MCF 10A (cell line): Measurements from ENCODE around the gene MTTP. TPM values are rescaled to one million over a fixed set of nuclear protein-coding genes. Genes with fewer than 3 reads are reported as not detected.

Source experiments
- BruUV-seq: library from RNA; stranded (reverse); fragments of 400-500 nt; replicated peaks from 2 replicates; lab custom pipeline; 2021; lab: Mats Ljungman, UMichigan
- CTCF ChIA-PET: fragments of 300-600 bp; sonication (Branson Sonifier 250); formaldehyde crosslinking; extraction: SDS; loops from one replicate; lab custom pipeline; 2021; ENCODE audit warnings: antibody characterized with exemption, inconsistent platforms; lab: Yijun Ruan, JAX
- POLR2A ChIA-PET: fragments of 300-600, 350-650 bp; sonication (Branson Sonifier 250); formaldehyde crosslinking; extraction: SDS; loops from one replicate; lab custom pipeline; 2020; ENCODE audit warnings: antibody characterized with exemption, inconsistent platforms; lab: Yijun Ruan, JAX
- DNase-seq: peaks from one replicate; pipeline ENCODE4 v3.0.0-alpha.2; 2018; ENCODE audit not compliant: unreplicated experiment
- H3K27ac Mint-ChIP-seq: one replicate; pipeline ENCODE4 v1.8.0; 2022; ENCODE audit warnings: mild to moderate bottlenecking, low read depth, mixed read lengths; ENCODE audit not compliant: unreplicated experiment
- H3K27me3 Mint-ChIP-seq: one replicate; pipeline ENCODE4 v1.8.0; 2022; ENCODE audit warnings: mixed read lengths; ENCODE audit not compliant: insufficient read depth, unreplicated experiment
- H3K36me3 Mint-ChIP-seq: one replicate; pipeline ENCODE4 v1.8.0; 2022; ENCODE audit warnings: mild to moderate bottlenecking, moderate library complexity, mixed read lengths; ENCODE audit not compliant: insufficient read depth, unreplicated experiment
- H3K4me1 Mint-ChIP-seq: one replicate; pipeline ENCODE4 v1.8.0; 2022; ENCODE audit warnings: mixed read lengths; ENCODE audit not compliant: insufficient read depth, unreplicated experiment
- H3K4me3 Mint-ChIP-seq: one replicate; pipeline ENCODE4 v1.8.0; 2022; ENCODE audit warnings: mild to moderate bottlenecking, moderate library complexity, mixed read lengths; ENCODE audit not compliant: unreplicated experiment
- H3K9me3 Mint-ChIP-seq: one replicate; pipeline ENCODE4 v1.8.0; 2022; ENCODE audit warnings: mixed read lengths; ENCODE audit not compliant: unreplicated experiment
- CTCF ChIP-seq: fragments of 200-600 bp; IDR thresholded peaks from one replicate; pipeline ENCODE4 v1.8.0; 2022; ENCODE audit warnings: antibody characterized with exemption, mild to moderate bottlenecking; ENCODE audit not compliant: unreplicated experiment
- intact Hi-C: fragments of 100-400 bp; cut with micrococcal nuclease; formaldehyde crosslinking; loops from 2 replicates; pipeline ENCODE4 v1.14.1; 2022
- total RNA-seq: library from RNA; stranded (reverse); gene quantifications from 2 replicates; pipeline ENCODE4 v1.2.3, GENCODE V29; 2022

Gene MTTP
- total RNA-seq, 1 experiment from 2014 or later, result 0.51 TPM

DNA sequence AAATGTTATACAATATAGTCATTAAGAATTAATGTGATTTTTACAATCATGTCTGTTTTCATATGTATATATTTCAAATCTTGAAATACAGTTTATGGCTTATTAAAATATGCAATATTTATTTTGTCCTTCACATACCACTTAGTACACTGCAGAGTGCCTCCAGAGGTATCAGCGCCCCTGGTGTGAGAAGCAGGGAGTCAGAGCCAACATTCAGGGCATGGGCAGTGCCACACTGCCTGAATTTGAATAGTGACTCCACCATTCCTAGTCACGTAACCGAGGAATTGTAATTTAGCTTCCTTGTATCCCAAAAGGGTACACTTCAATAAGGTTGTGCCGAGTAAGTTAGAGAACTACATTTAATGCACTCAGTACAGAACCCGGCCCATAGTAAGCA is 87.3 kb downstream of the MTTP start:
- TF ChIP-seq CTCF, result no peak
- ChIA-PET POLR2A (no interaction called here), CTCF (interaction anchor here (0.6 kb wide), 1 partner anchor 1666 kb away, joined by 3 read pairs; no protein-coding TSS in a partner anchor)
- intact Hi-C loops, result no loop called here
- no peaks in the 10 kb centered on the region for H3K27me3 Mint-ChIP-seq
- no peak overlapping the region for H3K4me3 Mint-ChIP-seq
- H3K27ac Mint-ChIP-seq, result no peak overlapping the region
- no peaks in the 10 kb centered on the region for H3K36me3 Mint-ChIP-seq
- no TSS peak for BruUV-seq
- no peaks in the 10 kb centered on the region for H3K4me1 Mint-ChIP-seq
- H3K9me3 Mint-ChIP-seq, result no peaks in the 10 kb centered on the region
- DNase-seq, result no peak

- Mint-ChIP-seq H3K4me1 (no peaks in the 10 kb centered on the region), H3K9me3 (no peaks in the 10 kb centered on the region), H3K4me3 (no peak overlapping the region), H3K27ac (no peak overlapping the region), H3K36me3 (no peaks in the 10 kb centered on the region), H3K27me3 (no peaks in the 10 kb centered on the region)
- ChIA-PET POLR2A (no interaction called here), CTCF (no interaction called here)
- no peak for DNase-seq
- BruUV-seq, result no TSS peak
- intact Hi-C loops, result no loop called here
- TF ChIP-seq CTCF, result no peak
Measured at GRCh38 chr4:99664716-99665115, 90.1 kb downstream of the MTTP start.

GRCh38 chr4:99665983-99666382 is 91.4 kb downstream of the MTTP start:
- ChIA-PET CTCF (no interaction called here), POLR2A (no interaction called here)
- Mint-ChIP-seq H3K9me3 (peaks cover 7% of the 10 kb centered on the region), H3K36me3 (no peaks in the 10 kb centered on the region), H3K27ac (no peak overlapping the region), H3K4me3 (no peak overlapping the region), H3K27me3 (no peaks in the 10 kb centered on the region), H3K4me1 (no peaks in the 10 kb centered on the region)
- BruUV-seq, result no TSS peak
- no peak for DNase-seq
- intact Hi-C loops, result no loop called here
- no peak for TF ChIP-seq CTCF

DNA sequence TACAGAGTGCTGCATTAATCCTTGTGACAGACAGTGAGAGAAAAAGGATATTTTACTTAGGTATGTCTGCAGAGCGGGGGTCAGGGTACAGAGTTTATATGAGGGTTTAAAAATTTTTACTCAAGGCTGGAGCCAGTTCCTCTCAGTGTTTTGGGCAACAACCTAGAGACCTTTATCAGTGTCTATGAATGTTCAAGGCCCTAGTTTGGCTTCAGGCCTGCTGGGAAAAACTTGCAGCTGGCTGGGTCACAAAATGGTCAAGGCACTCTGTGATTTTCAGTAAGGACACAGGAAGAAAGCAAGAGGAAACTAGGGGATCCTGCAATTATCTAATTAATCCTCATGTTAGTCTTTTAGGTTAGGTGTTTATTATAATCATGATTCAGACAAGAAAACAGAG is 93.8 kb downstream of the MTTP start:
- intact Hi-C loops, result no loop called here
- Mint-ChIP-seq H3K36me3 (no peaks in the 10 kb centered on the region), H3K27me3 (no peaks in the 10 kb centered on the region), H3K9me3 (peaks cover 24% of the 10 kb centered on the region), H3K4me3 (no peak overlapping the region), H3K27ac (no peak overlapping the region), H3K4me1 (no peaks in the 10 kb centered on the region)
- TF ChIP-seq CTCF, result no peak
- ChIA-PET CTCF (interaction anchor here (0.9 kb wide), 1 partner anchor 11 kb away, joined by 3 read pairs; no protein-coding TSS in a partner anchor), POLR2A (interaction anchor here (1.5 kb wide), 1 partner anchor 10 kb away, joined by 3 read pairs; no protein-coding TSS in a partner anchor)
- no TSS peak for BruUV-seq
- DNase-seq, result no peak
